CD4-positive, alpha-beta T cell treated with Interleukin-12 subunit alpha and Interleukin-12 subunit beta, for 1 hour (primary cell): ENCODE results near the gene TECTA.
"Not testable (repeated sequence)": the region's sequence is repeated elsewhere in the genome, so short reads cannot be mapped to it uniquely, and the experiment has no call there.

Experiments used
- DNase-seq: peaks from one replicate; pipeline ENCODE4 v3.0.0-alpha.2; 2020

Gene TECTA

GRCh38 chr11:121237247-121237646 lies 136.2 kb downstream of the TECTA start:
- not testable (repeated sequence) for DNase-seq

DNA sequence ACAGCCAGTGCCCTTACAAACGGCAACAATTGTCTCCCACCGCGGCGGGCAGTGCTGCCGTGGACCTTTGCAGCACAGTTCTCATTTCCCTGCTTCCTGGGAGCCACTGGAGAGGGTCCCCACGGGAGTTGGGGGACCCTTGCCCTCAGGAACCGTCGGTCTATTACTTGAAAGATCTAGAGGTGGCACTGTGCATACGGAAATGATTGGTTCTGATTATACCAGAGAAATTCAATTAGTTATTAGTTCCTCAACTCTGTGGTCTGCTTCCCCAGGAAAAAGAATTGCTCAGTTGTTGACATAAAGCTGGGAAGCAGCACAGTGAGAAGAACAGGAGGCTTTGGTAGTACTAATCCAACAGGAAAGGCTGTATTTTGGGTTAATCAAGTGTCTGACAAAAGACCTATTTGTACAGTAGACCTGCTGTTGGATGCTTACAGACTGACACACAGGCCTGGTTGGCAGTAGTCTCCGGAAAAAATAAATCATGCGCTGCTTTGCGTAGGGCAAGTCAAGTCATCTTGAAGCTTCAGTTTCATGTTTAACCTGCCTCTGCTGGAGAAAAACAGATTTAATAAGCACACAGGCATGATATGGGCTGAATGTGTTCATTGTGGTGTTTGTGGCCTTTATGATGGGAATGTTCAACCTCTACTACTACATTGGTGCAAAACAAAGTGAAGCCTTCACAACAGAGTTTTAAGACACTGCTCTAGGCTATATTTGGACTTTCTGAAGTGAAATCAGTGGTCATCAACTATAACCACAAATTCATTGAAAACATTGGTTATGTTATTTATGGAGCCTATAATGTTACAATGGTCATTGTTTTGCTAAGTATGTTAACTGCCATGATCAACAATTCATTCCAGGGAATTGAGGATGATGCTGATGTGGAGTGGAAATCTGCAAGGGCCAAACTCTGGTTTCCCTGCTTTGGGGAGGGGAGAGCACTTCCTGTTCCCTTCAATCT lies 136.9 kb downstream of the TECTA start:
- no peak for DNase-seq

- DNase-seq: no peak
These were observed 137.9 kb downstream of the TECTA start for GRCh38 chr11:121238956-121239355.

DNA sequence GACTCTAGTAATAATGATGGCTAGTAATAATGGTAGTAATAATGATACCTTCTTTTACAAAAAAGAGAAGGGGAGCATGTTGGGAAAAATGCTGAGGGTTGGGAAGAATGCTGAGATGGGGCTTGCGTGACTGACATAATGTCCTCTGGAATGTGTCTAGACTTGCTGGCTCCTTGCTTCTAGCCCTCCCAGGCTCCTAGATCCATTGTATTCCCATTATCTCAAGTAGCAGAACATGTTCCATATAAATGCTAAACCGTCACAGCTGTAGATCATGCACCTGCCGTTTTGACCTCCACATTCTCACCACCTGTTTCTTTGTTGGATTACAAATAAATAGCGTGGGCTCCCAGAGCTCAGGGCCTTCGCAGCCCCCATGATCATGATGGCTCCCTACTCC lies 139.0 kb downstream of the TECTA start:
- not testable (repeated sequence) for DNase-seq

GRCh38 chr11:121240650-121241303 lies 139.7 kb downstream of the TECTA start:
- no peak for DNase-seq
